GM18867 (cell line): ENCODE measurements around the gene MBOAT7.
"Not testable (repeated sequence)": the region's sequence is repeated elsewhere in the genome, so short reads cannot be mapped to it uniquely, and the experiment has no call there.

ENCODE experiments used
- ATAC-seq: cut with Tn5 transposase; IDR thresholded peaks from one replicate; pipeline ENCODE4 v1.9.1; 2021; ENCODE audit warnings: mild to moderate bottlenecking, moderate library complexity; ENCODE audit not compliant: unreplicated experiment

Gene MBOAT7

DNA sequence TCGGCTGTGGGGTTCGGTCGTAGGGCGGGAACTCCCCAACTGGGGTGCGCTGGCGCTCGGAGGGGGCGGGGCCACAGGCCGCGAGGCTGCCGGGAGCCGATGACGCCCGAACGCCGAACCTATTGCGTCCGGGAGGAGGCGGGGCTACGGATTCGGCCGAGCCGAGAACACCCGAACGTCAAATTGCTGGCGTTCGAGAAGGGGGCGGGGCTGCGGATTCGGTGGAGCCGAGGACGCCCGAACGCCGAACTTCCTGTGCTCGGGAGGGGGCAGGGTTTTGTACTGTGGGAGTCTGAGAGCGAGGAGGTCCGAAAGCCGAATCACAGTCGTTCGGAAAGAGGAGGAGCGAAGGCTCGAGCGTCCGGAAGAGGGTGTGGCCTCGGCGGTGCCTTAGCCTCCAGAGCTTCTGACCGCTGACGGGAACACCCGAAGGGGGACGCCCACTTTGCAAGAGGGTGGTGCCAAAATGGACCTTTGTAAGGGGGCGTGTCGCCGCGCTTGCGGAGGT, 1.2 kb upstream of the MBOAT7 start:
- peak; percentile 47 for ATAC-seq

DNA sequence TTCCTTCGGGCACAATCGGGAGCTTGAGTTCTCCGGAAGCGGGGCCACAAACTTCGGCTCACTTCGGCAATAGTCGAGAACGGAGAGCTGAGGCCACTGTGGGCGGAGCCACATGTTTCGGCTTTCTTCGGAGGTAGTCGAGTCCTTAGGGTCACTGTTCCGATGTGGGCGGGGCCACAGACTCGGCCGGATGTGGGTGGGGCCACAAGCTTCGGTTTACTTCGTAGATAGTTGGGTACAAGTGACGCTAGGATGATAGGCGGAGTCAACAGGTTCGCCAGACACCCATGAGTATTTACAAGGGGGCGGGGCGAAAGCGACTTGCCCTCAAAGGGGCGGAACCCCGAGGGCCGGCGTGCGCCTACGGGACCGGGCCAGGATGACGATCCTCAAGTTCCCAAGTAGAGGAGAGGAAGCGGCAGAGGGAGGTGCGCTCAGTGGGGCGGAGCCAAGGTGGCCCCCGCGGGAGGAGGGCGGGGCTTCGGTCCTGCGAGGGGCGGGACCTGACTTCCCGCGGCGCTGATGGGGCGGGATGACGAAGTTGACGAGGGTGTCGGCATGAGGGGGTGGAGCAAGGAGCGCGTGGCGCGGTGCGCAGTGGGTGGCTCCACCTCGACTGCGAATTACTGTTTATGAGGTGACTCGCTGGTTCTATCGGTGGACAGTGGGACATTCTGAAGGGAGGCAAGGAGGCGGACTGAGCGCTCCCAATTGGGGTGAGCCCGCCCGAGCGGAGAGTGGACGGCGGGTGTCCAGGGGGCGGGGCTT, 539 bp upstream of the MBOAT7 start:
- peak; percentile 44 for ATAC-seq

DNA sequence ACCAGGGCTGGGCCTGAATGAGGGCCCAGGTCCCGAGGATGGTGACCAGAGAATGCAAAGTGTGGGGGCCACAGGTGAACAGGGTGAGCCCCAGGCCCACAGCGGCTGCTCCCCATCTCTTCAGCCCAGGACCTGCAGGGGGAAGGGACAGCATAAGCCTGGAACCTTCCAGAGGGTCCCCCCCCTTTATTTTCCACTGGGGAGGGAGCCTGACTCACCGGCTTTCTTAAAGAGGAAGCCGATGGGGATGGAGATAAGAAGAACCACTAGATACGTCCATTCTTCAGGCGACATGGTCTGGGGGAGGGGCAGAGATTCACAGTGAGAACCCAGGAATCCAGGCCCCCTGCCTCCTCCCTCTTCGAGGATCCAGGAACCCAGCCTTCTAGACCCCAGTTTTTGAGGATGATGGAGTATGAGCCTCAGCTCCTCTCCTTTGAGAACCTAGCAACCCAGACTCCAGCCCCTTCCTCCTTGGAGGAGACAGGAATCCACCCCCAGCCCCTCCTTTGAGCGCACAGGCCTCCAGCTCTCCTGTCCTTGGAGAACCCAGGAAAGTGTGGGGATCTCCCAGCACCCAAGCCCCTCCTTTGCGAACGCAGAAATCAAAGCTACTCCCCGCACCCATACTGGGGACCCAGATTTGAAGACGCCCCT, 1.0 kb downstream of the MBOAT7 start:
- ATAC-seq: no peak

DNA sequence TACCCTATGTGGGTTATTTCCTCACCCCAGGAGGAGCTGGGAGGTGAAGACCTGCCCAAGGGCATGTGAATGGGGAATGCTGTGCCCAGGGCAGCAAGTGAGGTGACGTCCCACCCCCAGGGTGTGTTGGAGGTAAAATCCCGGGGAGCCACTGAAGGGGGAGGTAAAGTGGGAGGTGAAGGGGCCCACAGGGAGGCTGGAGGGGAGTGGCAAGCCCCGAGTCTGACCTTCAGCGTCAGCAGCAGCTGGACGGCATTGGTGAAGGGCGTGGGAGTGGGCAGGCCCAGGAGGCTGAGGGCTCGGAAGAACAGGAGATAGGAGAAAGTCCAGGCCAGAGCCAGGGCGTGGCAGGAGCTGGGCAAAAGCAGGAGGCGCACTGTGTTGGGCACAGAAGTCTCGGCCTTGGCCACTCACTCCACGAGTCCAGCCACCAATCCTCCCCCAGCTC, 2.4 kb downstream of the MBOAT7 start:
- ATAC-seq: no peak

DNA sequence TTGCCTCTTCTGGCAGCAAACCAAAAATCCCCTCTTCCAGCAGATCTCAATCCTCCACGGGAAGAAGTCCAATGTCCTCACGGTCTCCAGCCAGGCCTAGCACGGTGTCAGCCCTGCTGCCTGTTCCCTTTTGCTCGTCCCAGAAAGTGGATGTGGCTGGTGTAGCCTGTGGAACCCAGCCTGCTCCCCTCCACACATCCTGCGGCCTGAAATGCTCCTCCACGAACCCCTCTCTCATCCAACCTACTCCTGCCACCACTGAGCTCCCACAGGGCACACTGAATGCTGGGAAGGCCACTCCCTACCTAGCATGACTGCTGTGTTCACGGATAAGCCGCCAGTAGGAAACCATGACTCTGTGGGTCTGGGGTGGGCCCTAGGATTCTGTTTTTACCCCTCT, 3.0 kb downstream of the MBOAT7 start:
- ATAC-seq: no peak

DNA sequence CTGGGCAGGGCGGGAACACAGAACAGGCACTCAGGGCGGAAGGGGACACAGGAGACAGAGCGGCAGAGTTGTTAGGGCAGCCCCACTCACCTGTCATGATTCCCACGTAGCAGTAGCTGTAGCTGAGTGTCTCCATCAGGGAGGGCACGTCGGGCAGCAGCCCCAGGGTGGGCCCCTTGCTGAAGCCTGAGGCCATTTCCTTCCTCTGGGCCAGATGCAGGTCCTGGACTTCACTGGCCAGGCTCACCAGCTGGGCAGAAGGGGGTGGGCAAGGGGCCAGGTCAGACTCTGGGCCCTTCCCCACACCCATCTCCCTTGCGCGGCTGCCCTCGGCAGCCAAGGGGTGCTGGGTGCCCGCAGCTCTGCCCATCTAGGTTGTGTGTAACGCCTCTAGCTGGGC, 5.9 kb downstream of the MBOAT7 start:
- ATAC-seq: no peak

DNA sequence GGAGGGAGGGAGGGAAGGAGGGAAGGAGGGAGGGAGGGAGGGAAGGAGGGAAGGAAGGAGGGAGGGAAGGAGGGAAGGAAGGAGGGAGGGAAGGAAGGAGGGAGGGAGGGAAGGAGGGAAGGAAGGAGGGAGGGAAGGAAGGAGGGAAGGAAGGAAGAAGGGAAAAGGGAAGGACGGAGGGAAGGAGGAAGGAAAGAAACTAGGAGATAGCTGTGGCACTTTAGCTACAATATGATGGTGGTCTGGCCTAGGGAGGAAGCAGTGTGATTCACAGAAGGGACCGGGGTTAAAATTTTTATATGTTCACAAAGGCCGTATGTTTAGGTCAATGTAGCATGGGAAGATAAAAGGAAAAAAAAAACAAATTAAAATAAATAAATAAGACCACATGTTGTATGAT, 7.5 kb downstream of the MBOAT7 start:
- not testable (repeated sequence) for ATAC-seq

DNA sequence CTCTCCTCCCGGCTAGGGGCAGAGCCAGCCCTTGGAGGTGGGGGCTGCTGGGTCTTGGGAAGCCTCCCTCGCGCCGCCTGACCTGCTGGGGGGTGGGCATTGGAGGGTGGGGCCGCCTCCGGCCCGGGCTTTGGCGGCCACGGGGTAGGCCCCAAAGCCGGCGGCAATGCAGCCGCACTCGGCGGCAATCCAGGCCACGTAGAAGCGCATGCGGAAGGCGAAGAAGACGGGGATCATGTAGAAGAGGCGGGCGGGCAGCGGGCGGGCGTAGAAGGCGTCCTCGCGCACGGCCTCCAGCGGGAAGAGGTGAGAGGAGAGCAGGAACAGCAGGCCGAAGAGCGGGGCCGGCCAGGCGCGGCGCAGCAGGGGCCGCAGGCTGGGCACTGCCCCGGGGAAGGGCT, 8.7 kb downstream of the MBOAT7 start:
- ATAC-seq: no peak

DNA sequence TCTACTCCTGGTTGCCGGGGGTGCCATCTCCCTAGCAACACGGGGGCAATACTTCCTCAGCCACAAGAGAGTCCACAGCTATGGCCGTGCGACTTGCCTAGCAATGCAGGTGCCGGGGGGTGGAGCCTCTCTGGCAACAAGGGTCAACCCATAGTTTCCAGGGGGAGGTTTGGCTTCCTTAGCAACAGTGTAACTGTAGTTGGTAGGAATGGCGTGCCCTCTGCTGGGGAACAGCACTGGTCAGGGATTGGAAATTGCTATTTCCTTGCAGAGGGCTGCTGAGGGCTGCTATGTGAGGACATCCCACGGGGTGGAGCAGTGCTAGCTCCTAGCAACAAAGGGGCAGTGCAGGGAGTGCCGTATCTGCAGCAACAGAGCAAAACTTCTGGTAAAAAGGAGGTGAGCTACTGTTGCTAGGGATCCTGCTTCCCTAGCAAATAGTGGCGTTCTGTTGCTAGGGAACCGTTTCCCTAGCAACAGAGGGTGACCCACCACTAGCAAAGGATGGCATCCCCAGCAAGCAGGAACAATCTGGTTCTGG, 9.4 kb downstream of the MBOAT7 start:
- ATAC-seq: no peak

DNA sequence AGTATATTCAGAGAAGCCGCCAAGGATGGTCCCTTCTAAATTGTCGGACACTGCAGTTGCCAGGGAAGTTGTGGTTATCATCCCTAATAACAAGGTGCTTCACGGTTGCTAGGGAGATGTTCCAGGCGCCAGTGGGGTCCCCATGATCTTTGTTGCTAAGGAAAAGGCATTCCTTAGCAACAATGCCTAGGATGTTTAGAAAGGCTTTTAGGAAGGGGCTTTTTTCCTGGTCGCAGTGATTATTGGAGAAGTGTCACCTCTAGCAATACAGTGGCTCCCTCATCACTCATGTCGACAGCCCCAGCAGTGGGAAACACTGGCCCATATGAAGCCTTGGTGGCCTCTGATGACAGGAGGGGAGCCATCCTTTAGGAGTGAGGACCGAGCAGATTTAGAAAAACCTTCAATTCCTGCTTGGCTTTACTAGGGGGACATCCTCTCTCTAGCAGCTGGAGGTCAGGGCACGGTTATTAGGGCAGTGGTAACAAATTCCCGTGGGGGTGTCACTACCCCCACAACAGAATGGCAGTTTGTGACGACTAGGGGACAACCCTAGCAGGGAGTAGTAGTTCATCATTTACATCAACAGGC, 10.0 kb downstream of the MBOAT7 start:
- ATAC-seq: no peak

DNA sequence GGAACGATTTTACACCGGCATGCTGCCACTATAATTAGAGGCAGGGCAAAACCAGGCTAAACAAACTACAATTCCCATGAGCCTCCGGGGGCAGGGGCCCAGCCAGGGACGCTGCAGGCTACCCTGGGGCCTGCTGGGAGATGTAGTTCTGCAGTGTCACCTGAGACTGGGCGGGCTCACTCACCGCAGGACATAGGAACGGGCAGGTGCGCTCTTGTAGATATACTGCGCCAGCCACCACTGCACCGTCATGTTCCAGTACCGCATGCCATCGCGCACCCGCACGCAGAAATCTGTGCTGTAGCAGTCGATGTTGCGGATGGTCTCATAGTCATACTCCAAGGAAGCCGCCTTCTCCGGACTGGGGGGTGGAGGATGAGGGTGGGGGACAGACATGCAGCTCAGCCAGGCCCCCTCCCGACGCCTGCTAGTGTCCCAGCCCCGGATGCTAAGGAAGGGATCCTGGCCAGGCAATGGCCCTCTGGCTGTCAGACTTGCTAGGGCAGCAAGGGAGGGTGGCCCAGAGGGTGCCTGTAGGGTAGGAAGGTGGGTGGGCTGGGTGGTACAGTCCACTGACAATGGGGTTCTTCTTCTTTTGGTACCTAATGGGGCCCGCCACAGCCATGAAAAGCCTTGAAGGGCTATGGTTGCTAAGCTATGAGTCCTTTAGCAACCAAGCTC, 10.7 kb downstream of the MBOAT7 start:
- ATAC-seq: no peak

DNA sequence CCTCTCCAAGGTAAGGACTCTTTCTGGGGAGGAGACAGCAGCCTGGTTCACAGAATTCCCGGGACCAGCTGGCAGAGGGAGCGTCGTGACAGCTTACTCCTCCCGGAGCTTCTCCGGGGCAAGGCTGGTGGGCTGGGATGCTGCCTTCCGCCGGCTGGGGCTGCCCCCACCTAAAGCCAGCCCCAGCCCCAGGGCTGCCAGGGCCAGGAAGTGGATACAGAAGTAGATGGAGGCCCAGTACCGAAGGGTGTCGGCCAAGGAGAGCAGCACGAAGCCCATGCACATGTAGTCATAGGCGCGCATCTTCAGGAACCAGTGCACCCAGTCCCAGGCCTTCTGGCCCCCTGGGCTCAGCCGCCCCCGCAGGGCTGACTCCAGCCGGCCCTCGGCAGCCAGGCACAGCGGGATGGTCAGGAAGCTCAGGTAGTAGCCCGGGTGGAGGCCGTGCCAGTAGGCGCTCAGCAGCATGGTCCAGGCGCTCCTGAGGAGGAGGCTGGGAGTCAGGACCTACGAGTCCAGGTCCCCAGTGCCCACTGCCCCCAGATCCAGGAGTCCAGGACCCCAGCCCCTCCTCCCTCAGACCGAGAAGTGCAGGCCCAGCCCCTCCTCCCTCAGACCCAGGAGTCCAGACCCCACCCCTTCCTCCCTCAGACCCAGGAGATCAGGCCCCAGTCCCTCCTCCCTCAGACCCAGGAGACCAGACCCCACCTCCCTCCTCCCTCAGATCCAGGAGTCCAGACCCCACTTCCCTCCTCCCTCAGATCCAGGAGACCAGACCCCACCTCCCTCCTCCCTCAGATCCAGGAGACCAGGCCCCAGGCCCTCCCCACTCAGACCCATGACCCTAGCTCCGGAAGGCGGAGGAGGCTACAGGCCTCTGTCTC, 15.2 kb downstream of the MBOAT7 start:
- ATAC-seq: no peak

DNA sequence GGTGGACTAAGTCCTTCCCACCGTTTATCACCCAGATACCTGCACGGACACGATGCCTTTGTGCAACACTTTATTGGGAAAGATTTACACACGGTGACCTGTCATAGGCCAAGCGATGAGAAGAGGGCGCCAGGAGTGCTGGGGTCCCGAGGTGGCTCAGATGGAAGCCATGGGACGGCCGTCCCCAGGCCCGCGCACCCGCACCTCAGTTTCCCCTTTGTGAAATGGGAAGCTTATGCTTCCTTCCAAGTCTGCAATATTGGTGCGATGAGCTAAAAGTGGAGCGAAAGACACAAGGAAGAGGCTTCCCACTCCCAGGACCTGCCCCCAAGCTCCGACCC, 16.1 kb downstream of the MBOAT7 start:
- no peak for ATAC-seq

DNA sequence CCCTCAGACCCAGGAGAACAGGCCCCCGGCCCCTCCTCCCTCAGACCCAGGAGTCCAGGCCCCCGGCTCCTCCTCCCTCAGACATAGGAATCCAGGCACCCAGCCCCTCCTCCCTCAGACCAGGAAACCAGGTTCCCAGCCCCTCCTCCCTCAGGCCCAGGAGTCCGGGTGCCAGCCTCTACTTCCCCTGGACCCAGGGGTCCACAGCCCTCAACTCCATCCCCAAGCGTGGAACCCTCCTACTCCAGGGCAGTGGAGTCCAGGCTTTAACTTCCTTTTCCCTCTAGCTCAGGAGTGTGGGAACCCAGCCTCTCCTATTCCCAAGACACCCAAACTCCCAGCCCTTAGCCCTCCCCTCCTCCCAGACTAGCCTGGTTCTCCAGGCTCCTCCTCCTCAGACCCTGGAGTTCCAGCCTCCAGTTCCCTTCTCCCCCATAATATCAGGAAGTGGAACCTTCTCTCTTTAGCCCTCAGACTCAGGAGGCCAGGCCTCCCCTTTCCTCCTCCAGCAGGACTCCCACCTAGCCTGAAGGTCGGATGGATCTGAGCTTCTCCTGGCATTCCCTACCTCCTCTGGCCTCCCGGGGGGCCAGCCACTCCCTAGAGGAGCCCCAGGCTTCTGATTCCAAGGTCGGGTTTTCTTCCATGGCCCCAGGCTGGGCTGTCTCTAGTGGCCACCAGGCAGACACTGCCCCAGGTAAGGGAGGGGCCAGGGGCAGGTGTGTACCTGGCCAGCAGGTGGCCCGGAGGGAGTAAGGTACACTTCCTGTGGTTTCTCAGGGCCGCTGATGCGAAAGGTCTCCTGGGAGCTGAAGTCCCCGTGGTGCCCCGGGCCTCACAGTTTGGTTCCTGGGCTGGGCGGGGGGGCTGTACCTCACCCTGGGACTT, 16.7 kb downstream of the MBOAT7 start, which contains the start of gene TMC4:
Gene TMC4 (minus strand): TSS at position 690 of the 888 bp plus-strand sequence. CDS start 43 bp downstream, at position 647.
- ATAC-seq: no peak

DNA sequence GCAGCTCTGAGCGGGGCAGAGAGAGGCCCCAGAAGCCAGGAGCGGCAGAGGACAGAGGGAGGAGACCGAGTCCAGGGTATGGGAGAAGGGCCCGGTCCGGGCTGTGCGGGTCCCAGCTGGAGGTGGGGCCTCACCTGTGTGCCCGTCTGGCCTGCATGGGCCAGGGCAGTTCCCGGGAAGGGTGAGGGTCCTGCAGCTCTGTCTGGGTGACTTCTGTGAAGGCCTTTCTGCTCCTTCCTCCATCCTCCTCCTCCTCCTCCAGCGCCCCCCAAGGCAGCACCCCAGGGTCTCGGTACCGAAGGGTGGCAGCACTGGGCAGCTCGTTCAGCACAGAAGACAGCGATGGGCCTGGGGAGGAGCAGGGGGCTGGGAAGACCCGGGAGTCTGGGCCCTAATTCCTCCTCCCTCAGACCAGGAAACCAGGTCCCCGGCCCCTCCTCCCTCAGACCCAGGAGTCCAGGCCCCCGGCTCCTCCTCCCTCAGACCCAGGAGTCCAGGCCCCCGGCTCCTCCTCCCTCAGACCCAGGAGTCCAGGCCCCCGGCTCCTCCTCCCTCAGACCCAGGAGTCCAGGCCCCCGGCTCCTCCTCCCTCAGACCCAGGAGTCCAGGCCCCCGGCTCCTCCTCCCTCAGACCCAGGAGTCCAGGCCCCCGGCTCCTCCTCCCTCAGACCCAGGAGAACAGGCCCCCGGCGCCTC, 17.5 kb downstream of the MBOAT7 start:
- not testable (repeated sequence) for ATAC-seq

DNA sequence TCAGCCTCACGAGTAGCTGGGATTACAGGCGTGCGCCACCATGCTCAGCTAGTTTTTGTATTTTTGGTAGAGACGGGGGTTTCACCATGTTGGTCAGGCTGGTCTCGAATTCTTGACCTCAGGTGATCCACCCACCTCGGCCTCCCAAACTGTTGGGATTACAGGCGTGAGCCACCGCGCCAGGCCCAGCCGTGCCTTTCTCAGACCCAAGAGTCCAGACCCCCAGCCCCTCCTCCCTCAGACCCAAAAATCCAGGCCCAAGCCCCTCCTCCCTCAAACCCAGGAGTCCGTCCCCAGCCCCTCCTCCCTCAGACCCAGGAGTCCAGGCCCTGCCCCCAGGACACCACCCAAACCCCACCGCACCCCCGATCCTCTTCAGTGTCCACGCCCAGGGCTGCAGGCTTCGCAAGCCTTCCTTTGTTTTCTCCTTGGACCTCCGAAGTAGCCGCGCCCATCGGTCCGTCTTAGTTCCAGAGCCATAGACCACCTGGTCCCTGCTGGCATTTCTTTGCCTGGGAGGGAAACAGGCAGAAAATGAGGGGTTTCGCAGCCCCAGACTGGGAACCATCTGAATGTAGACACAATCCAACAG, 20.1 kb downstream of the MBOAT7 start:
- ATAC-seq: no peak

DNA sequence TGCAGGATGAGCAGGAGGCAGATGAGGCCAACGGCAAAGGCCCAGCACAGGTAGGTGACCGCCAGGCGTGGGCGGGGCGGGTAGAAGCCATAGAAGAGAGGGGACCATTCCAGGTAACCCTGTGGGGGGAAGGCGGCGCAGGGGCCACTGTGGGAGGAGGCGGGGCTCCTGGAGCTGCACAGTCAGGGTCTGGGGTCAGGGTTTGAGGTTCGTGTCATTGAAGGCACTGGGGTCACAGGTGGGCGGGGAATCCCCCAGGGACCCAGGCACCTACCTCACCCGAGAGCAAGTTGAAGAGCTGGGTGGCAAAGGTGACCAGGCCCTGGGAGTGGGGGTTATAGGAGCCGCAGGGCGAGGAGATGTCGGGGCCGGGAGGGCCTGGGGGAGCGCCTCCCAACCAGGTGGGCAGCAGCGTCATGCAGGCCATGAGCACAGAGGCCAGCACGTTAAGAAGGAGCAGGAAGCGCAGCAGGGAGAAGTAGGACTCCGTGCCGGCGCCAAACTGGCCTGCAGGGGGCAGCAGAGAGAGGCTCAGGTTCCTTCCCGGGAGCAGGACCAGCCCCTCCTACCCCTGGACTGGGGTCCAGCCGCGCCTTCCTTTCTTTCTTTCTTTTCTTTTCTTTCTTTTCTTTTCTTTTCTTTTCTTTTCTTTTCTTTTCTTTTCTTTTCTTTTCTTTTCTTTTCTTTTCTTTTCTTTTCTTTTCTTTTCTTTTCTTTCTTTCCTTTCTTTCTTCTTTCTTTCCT, 21.0 kb downstream of the MBOAT7 start:
- no peak for ATAC-seq
